K562 (cell line): ENCODE data around the gene NR1D1. TPM values are rescaled to one million over a fixed set of nuclear protein-coding genes. Genes with fewer than 3 reads are reported as not detected.

ENCODE experiments used
- ARNT ChIP-seq, 2 experiments: fragments of 450-650 bp; IDR thresholded peaks; 2 replicates each; pipeline ENCODE4 v1.6.1; 2016; ENCODE audit warnings: mild to moderate bottlenecking in 1 of 2
- FOXA3 ChIP-seq, 2 experiments: fragments of 450-650 bp in 1 of 2; sonication (generic) in 1 of 2; formaldehyde crosslinking; IDR thresholded peaks in 1 of 2; conservative IDR thresholded peaks in 1 of 2; 2 replicates each; pipeline versions ENCODE4 v1.4.0 to v1.8.0; 2020 to 2022; ENCODE audit warnings: mild to moderate bottlenecking in 2 of 2, missing genetic modification reagents in 1 of 2
- HNRNPK ChIP-seq: fragments of 200-400 bp; formaldehyde crosslinking; IDR thresholded peaks from one replicate; pipeline ENCODE4 v1.6.1; 2018; ENCODE audit warnings: mild to moderate bottlenecking, low read depth, low read length; ENCODE audit not compliant: poor library complexity, severe bottlenecking
- ILF3 ChIP-seq: fragments of 450-650 bp; IDR thresholded peaks from 2 replicates; pipeline ENCODE4 v1.6.1; 2018; ENCODE audit warnings: antibody characterized with exemption, mild to moderate bottlenecking, moderate library complexity, borderline replicate concordance
- MEIS2 ChIP-seq: fragments of 450-650 bp; IDR thresholded peaks from 2 replicates; pipeline ENCODE4 v1.6.1; 2014; ENCODE audit warnings: mild to moderate bottlenecking; ENCODE audit not compliant: partially characterized antibody
- MYNN ChIP-seq, 2 experiments: sonication (generic); formaldehyde crosslinking in 1 of 2; IDR thresholded peaks; 2 replicates each; pipeline versions ENCODE4 v1.5.0 to v1.6.1; 2016 to 2020; ENCODE audit warnings: antibody characterized with exemption in 1 of 2, missing genetic modification reagents in 1 of 2
- NCOA4 ChIP-seq: fragments of 450-650 bp; IDR thresholded peaks from 2 replicates; pipeline ENCODE4 v1.6.1; 2018; ENCODE audit warnings: mild to moderate bottlenecking; ENCODE audit not compliant: partially characterized antibody
- PHF8 ChIP-seq: fragments of 200-600 bp; sonication (generic); IDR thresholded peaks from 2 replicates; pipeline ENCODE4 v1.6.1; 2012; ENCODE audit warnings: mixed run types, mild to moderate bottlenecking, inconsistent platforms, low read length, moderate library complexity, borderline replicate concordance
- PTBP1 ChIP-seq: fragments of 200-400 bp; formaldehyde crosslinking; IDR thresholded peaks from 2 replicates; pipeline ENCODE4 v1.6.1; 2017; ENCODE audit warnings: low read depth, low read length
- RAD51 ChIP-seq: fragments of 450-650 bp; IDR thresholded peaks from 2 replicates; pipeline ENCODE4 v1.7.1; 2016; ENCODE audit warnings: low read depth, mild to moderate bottlenecking, borderline replicate concordance
- RBM39 ChIP-seq: fragments of 200-400 bp; formaldehyde crosslinking; optimal IDR thresholded peaks from 2 replicates; pipeline ENCODE3; 2018; ENCODE audit warnings: low read depth, low read length
- SAP30 ChIP-seq: fragments of 200-600 bp; sonication (generic); IDR thresholded peaks from 2 replicates; pipeline ENCODE4 v1.6.1; 2012; ENCODE audit warnings: borderline replicate concordance, low read depth, mild to moderate bottlenecking, moderate library complexity, low read length, control low read depth, inconsistent platforms; ENCODE audit not compliant: insufficient read depth, poor library complexity, severe bottlenecking
- TAF9B ChIP-seq: fragments of 450-650 bp; IDR thresholded peaks from 2 replicates; pipeline ENCODE4 v1.6.1; 2018; ENCODE audit warnings: mild to moderate bottlenecking; ENCODE audit not compliant: partially characterized antibody
- ZFX ChIP-seq: sonication (generic); formaldehyde crosslinking; IDR thresholded peaks from 2 replicates; pipeline ENCODE4 v1.8.0; 2022; ENCODE audit warnings: mild to moderate bottlenecking, missing genetic modification reagents, moderate library complexity
- polyA plus RNA-seq, 8 experiments: library from polyadenylated mRNA; depleted of rRNA in 4 of 8; stranded (reverse) in 5 of 8; unstranded in 3 of 8; fragments of >200 nt; fragmentation: Nextera tagmentation in 2 of 8; fragmentation: Illumina TruSeq in 1 of 8; extraction: Ambion mirVana in 2 of 8; extraction: Trizol in 1 of 8; gene quantifications; 2 replicates each; pipeline versions ENCODE4 v1.2.1 to v1.2.3, GENCODE V29; 2011 to 2014; ENCODE audit warnings: inconsistent platforms in 1 of 8, missing spikeins in 1 of 8
- total RNA-seq, 7 experiments: library from RNA; depleted of rRNA in 6 of 7; stranded (reverse); fragments of >200 nt in 6 of 7; fragmentation: Illumina TruSeq in 2 of 7; extraction: Trizol in 2 of 7; gene quantifications; 2 replicates each; pipeline versions ENCODE4 v1.2.1 to v1.2.3, GENCODE V29; 2011 to 2021; ENCODE audit warnings: low replicate concordance in 1 of 7
- TF ChIP-seq, protein P1 (sequence below): fragments of 450-650 bp; IDR thresholded peaks from 2 replicates; pipeline ENCODE4 v1.7.1; 2018; ENCODE audit warnings: mild to moderate bottlenecking, low read depth; ENCODE audit not compliant: partially characterized antibody
- TF ChIP-seq, protein P2 (sequence below): IDR thresholded peaks from 2 replicates; pipeline ENCODE4 v1.6.1; 2014; ENCODE audit warnings: antibody characterized with exemption
- TF ChIP-seq, protein P3 (sequence below), 2 experiments: fragments of 450-650 bp; IDR thresholded peaks; 2 replicates each; pipeline ENCODE4 v1.6.1; 2018; ENCODE audit warnings: mild to moderate bottlenecking in 2 of 2, low read depth in 1 of 2; ENCODE audit not compliant: partially characterized antibody in 2 of 2

The NR1D1 gene
- total and polyA plus RNA-seq, 9 of the 15 experiments (the other 6 are each of a cell fraction or from before 2014, with no cell fraction given) = 0.25 to 7.7 (median 0.65) TPM

- TF ChIP-seq MEIS2 = peak; percentile 43
- TF ChIP-seq PTBP1 = no peak
- TF ChIP-seq ZFX (CRISPR knock-in tag) = peak; percentile 72
- peak; percentile 62 for TF ChIP-seq RAD51
- TF ChIP-seq ARNT (IDR thresholded peaks at IDR 0.05) = peak in 1 of 2 experiments; percentile 90; a peak in 2 of 4 replicates
- TF ChIP-seq MYNN (IDR thresholded peaks at IDR 0.05) = no peak
- TF ChIP-seq MYNN (CRISPR knock-in tag; IDR thresholded peaks at IDR 0.05) = no peak
- peak; percentile 98 for TF ChIP-seq SAP30
- 0 out of 4 replicates have a peak, but pooled peaks of 1 of the 2 experiments have one; percentile 33 for TF ChIP-seq FOXA3 (CRISPR knock-in tag; conservative IDR thresholded peaks at IDR 0.05 in 1 of 2, IDR thresholded peaks at IDR 0.05 in 1 of 2)
- TF ChIP-seq, protein P1, sequence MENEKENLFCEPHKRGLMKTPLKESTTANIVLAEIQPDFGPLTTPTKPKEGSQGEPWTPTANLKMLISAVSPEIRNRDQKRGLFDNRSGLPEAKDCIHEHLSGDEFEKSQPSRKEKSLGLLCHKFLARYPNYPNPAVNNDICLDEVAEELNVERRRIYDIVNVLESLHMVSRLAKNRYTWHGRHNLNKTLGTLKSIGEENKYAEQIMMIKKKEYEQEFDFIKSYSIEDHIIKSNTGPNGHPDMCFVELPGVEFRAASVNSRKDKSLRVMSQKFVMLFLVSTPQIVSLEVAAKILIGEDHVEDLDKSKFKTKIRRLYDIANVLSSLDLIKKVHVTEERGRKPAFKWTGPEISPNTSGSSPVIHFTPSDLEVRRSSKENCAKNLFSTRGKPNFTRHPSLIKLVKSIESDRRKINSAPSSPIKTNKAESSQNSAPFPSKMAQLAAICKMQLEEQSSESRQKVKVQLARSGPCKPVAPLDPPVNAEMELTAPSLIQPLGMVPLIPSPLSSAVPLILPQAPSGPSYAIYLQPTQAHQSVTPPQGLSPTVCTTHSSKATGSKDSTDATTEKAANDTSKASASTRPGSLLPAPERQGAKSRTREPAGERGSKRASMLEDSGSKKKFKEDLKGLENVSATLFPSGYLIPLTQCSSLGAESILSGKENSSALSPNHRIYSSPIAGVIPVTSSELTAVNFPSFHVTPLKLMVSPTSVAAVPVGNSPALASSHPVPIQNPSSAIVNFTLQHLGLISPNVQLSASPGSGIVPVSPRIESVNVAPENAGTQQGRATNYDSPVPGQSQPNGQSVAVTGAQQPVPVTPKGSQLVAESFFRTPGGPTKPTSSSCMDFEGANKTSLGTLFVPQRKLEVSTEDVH = peak; percentile 41
- TF ChIP-seq NCOA4 = no peak
- TF ChIP-seq TAF9B = peak; percentile 83
- no peak for TF ChIP-seq HNRNPK
- peak; percentile 57 for TF ChIP-seq RBM39
- TF ChIP-seq, protein P2, sequence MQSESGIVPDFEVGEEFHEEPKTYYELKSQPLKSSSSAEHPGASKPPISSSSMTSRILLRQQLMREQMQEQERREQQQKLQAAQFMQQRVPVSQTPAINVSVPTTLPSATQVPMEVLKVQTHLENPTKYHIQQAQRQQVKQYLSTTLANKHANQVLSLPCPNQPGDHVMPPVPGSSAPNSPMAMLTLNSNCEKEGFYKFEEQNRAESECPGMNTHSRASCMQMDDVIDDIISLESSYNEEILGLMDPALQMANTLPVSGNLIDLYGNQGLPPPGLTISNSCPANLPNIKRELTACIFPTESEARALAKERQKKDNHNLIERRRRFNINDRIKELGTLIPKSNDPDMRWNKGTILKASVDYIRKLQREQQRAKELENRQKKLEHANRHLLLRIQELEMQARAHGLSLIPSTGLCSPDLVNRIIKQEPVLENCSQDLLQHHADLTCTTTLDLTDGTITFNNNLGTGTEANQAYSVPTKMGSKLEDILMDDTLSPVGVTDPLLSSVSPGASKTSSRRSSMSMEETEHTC = peak; percentile 65; the same call in 1 of the 2 replicates
- TF ChIP-seq PHF8 = 0 out of 2 replicates have a peak, but pooled peaks have one; percentile 7
- TF ChIP-seq, protein P3, sequence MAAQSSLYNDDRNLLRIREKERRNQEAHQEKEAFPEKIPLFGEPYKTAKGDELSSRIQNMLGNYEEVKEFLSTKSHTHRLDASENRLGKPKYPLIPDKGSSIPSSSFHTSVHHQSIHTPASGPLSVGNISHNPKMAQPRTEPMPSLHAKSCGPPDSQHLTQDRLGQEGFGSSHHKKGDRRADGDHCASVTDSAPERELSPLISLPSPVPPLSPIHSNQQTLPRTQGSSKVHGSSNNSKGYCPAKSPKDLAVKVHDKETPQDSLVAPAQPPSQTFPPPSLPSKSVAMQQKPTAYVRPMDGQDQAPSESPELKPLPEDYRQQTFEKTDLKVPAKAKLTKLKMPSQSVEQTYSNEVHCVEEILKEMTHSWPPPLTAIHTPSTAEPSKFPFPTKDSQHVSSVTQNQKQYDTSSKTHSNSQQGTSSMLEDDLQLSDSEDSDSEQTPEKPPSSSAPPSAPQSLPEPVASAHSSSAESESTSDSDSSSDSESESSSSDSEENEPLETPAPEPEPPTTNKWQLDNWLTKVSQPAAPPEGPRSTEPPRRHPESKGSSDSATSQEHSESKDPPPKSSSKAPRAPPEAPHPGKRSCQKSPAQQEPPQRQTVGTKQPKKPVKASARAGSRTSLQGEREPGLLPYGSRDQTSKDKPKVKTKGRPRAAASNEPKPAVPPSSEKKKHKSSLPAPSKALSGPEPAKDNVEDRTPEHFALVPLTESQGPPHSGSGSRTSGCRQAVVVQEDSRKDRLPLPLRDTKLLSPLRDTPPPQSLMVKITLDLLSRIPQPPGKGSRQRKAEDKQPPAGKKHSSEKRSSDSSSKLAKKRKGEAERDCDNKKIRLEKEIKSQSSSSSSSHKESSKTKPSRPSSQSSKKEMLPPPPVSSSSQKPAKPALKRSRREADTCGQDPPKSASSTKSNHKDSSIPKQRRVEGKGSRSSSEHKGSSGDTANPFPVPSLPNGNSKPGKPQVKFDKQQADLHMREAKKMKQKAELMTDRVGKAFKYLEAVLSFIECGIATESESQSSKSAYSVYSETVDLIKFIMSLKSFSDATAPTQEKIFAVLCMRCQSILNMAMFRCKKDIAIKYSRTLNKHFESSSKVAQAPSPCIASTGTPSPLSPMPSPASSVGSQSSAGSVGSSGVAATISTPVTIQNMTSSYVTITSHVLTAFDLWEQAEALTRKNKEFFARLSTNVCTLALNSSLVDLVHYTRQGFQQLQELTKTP (IDR thresholded peaks at IDR 0.05; ENCODE audit: low read depth in 1 of 2, partially characterized antibody in 2 of 2) = peak; percentile 35 to 85
- TF ChIP-seq ILF3 = no peak
Measured at GRCh38 chr17:40098846-40099618, 1.4 kb downstream of the NR1D1 start (continued).
